Cardiac septum (tissue), 1 donor: ENCODE measurements around the gene SNF8. TPM values are rescaled to one million over a fixed set of nuclear protein-coding genes. Genes with fewer than 3 reads are reported as not detected.

Experiments used
- DNase-seq: peaks from one replicate; pipeline ENCODE4 v3.0.0-alpha.2; 2020; ENCODE audit warnings: low spot score
- intact Hi-C: fragments of 100-400 bp; cut with DNase I; formaldehyde crosslinking; loops from one replicate; pipeline ENCODE4 v1.14.0; 2022
- total RNA-seq: library from RNA; stranded (reverse); fragmentation: NEBNext Ultra II Directional; extraction: Animal tissue kit (Norgen Biotek cat#: 25700); gene quantifications from one replicate; pipeline ENCODE4 v1.2.1, GENCODE V29; 2021
- donor health status: DM: no; HTN: no; CAD: no.

SNF8 gene
- total RNA-seq, 1 donor from 2014 or later: 76.1 TPM

- intact Hi-C loops: no loop called here
- no peak for DNase-seq
Measured at GRCh38 chr17:48901241-48901640, 43.4 kb downstream of the SNF8 start.

GRCh38 chr17:48894886-48895285 lies 49.8 kb downstream of the SNF8 start:
- no peak for DNase-seq
- intact Hi-C loops: loop anchor here (10.0 kb wide), 1 partner anchor 140 kb away; no protein-coding TSS in a partner anchor

- no peak for DNase-seq
- intact Hi-C loops: loop anchor here (2.0 to 10.0 kb wide), 2 partner anchors 51 to 141 kb away; partner anchors contain the start of gene SNF8
Measured at GRCh38 chr17:48893646-48894508, 50.8 kb downstream of the SNF8 start.

- intact Hi-C loops: loop anchor here (1.0 to 10.0 kb wide), 3 partner anchors 15 to 142 kb away; partner anchors contain the start of genes SNF8 and UBE2Z
- no peak for DNase-seq
Measured at GRCh38 chr17:48892940-48893645, 51.5 kb downstream of the SNF8 start.

GRCh38 chr17:48890086-48890485 lies 54.6 kb downstream of the SNF8 start:
- DNase-seq: no peak
- intact Hi-C loops: loop anchor here (10.0 kb wide), 1 partner anchor 145 kb away; no protein-coding TSS in a partner anchor

- DNase-seq: no peak
- intact Hi-C loops: loop anchor here (5.0 kb wide), 1 partner anchor 161 kb away; the partner anchor contains the start of genes PRAC1 and PRAC2
Measured at GRCh38 chr17:48883171-48883570, 61.5 kb downstream of the SNF8 start.

GRCh38 chr17:48882272-48882671 lies 62.4 kb downstream of the SNF8 start:
- intact Hi-C loops: loop anchor here (5.0 kb wide), 1 partner anchor 160 kb away; the partner anchor contains the start of genes PRAC1 and PRAC2

More at GRCh38 chr17:48882272-48882671, 62.4 kb downstream of the SNF8 start:
- DNase-seq: peak; percentile 5

Other genes with a start within 250 kb of the SNF8 start
- not detected for gene PRAC1, start 222.3 kb downstream of the SNF8 start, total RNA-seq
- gene PRAC2, start 221.7 kb downstream of the SNF8 start, total RNA-seq: not detected
- 0.05 TPM for gene HOXB13, start 216.1 kb downstream of the SNF8 start, total RNA-seq
- gene TTLL6, start 127.6 kb downstream of the SNF8 start, total RNA-seq: not detected
- gene CALCOCO2, start 113.8 kb downstream of the SNF8 start, total RNA-seq: 163 TPM
- 283 TPM for gene ATP5MC1, start 52.1 kb downstream of the SNF8 start, total RNA-seq
- 46.1 TPM for gene UBE2Z, start 36.4 kb downstream of the SNF8 start, total RNA-seq
- gene GIP, start 23.8 kb upstream of the SNF8 start, total RNA-seq: not detected
- gene IGF2BP1, start 52.5 kb upstream of the SNF8 start, total RNA-seq: not detected
- gene B4GALNT2, start 187.9 kb upstream of the SNF8 start, total RNA-seq: 0.03 TPM